ENCODE results near the gene IL33.

The IL33 gene

GRCh38 chr9:6305954-6306563 lies 90.5 kb downstream of the IL33 start:
- DNase-seq = no peak

All from NCI-H2029 (cell line).